Activated T-cell treated with anti-CD3 and anti-CD28 coated beads, Interleukin-2, amount 50 U/mL, for 24 hours (primary cell): Measurements from ENCODE around the gene KIAA1217.

ENCODE experiments used
- DNase-seq: peaks from one replicate; pipeline ENCODE4 v3.0.0-alpha.2; 2020
- H3K27ac Mint-ChIP-seq: 2 replicates; pipeline ENCODE4 v1.8.0; 2020; ENCODE audit warnings: mild to moderate bottlenecking, mixed read lengths
- H3K27me3 Mint-ChIP-seq: 2 replicates; pipeline ENCODE4 v1.8.0; 2020; ENCODE audit warnings: mixed read lengths
- H3K36me3 Mint-ChIP-seq: 2 replicates; pipeline ENCODE4 v1.8.0; 2020; ENCODE audit warnings: low read depth, mixed read lengths
- H3K4me1 Mint-ChIP-seq: 2 replicates; pipeline ENCODE4 v1.8.0; 2020; ENCODE audit warnings: low read depth, mixed read lengths
- H3K4me3 Mint-ChIP-seq: 2 replicates; pipeline ENCODE4 v1.8.0; 2020; ENCODE audit warnings: mild to moderate bottlenecking, moderate library complexity, mixed read lengths
- H3K9me3 Mint-ChIP-seq: 2 replicates; pipeline ENCODE4 v1.8.0; 2020; ENCODE audit warnings: mixed read lengths

Gene KIAA1217

DNA sequence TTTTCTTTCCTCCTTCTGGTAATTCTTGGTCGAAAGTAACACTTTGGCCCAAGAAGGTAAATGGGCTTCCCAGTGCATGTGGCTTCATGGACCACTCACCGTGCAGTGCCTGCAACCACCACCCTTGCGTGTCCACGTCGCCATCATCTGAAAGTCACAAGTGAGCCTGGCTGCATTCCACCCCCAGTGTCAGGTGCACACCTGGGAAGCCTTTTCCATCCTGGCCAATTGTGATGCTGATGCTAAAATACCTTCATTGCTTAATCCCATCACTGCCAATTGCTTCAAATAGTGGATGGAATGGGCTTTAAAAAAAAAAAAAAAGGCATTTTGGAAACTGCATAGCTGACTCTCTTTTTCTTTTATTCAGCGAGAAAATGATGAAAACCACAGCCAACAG lies 285.8 kb downstream of the KIAA1217 start:
- no peak overlapping the region for H3K27ac Mint-ChIP-seq
- no peaks in the 10 kb centered on the region for H3K36me3 Mint-ChIP-seq
- peaks cover 2% of the 10 kb centered on the region for H3K4me1 Mint-ChIP-seq
- no peak for DNase-seq
- H3K27me3 Mint-ChIP-seq = peaks cover 4% of the 10 kb centered on the region
- no peak overlapping the region for H3K4me3 Mint-ChIP-seq
- no peaks in the 10 kb centered on the region for H3K9me3 Mint-ChIP-seq

DNA sequence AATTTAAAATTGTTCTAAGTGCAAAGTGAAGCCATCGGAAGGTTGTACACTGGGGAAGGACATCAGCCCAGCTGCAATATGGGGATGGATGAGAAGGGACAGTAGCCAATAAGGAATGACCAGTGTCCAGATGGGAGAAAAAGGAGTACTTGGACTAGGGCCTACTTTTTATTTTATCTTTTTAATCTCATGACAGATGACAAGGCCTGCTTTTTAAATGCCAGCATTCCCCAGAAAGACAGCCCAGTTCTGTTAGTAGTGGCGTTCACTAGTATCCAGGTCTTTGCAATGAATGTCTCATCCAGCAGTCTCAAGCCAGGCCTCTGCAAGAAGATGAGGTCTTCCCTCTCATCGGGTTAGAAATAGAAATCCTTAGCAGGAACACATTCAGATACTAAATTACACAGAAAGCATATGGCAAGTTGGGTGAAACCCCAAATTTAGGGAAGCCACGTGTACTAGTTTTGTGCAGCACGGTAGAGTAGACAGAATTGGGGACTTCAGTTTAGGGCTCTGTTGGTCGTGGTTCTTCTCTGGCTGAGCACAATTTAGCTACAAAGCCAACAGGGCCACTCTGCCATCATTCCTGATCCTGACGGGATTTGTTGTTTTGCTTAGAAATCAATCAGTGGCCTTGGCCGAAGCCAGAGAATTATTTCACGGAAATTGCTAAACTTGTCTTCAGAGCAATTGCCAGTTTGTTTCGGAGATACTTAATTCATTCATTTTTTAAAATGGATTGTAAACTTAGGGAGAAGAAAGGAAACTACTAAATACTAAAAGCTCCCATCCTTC lies 286.9 kb downstream of the KIAA1217 start:
- Mint-ChIP-seq H3K27me3 (peaks cover 4% of the 10 kb centered on the region), H3K36me3 (no peaks in the 10 kb centered on the region), H3K4me1 (peaks cover 2% of the 10 kb centered on the region), H3K4me3 (no peak overlapping the region), H3K9me3 (no peaks in the 10 kb centered on the region), H3K27ac (no peak overlapping the region)
- DNase-seq = no peak

DNA sequence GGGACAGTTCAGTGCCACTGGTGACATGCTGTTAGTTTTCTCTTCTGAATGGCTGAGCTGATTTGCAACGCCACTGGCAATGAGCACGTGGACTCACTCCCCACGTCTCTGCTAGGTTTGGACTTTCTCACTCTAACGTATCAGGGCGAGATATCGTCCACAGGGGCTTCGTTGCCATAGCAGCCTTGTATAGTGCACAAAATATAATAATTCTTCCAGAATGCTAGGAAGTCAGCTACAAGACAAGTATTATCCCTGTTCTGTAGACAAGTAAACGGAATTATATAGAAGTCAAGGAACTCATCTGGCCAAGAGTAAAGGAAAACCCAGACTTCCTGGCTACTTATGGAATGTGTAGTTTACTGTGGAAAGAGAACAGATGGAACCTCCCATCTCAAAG lies 288.0 kb downstream of the KIAA1217 start:
- Mint-ChIP-seq H3K36me3 (no peaks in the 10 kb centered on the region), H3K27ac (no peak overlapping the region), H3K4me1 (peaks cover 2% of the 10 kb centered on the region), H3K27me3 (peaks cover 4% of the 10 kb centered on the region), H3K9me3 (no peaks in the 10 kb centered on the region), H3K4me3 (no peak overlapping the region)
- no peak for DNase-seq

DNA sequence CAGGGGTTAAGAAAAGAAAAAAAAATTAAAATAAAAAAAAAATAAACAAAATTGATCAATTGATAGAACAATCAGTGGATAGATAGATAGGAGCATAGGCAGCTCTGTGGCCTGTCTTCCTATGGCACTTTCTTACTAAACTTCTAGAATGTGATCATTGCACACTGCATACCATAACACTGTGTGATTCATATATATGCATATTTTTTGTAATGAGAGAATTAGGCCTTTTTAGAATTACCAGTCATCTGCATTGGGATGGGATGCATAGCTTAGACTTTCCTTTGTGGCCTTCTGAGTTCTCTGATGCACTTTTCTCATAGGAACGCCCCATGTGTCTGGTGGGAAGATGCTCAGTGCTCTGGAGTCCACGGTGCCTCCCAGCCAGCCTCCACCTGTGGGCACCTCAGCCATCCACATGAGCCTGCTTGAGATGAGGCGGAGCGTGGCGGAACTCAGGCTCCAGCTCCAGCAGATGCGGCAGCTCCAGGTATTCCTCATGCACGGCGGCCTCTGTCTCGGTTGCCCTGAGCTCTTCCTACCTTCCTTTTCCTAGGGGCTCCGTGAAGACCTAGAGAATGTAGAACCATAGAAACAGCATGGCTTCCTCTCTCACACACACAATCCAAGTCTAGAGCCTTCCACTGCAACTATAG lies 292.2 kb downstream of the KIAA1217 start:
- peaks cover 2% of the 10 kb centered on the region for H3K4me1 Mint-ChIP-seq
- DNase-seq = no peak
- H3K27ac Mint-ChIP-seq = no peak overlapping the region
- H3K36me3 Mint-ChIP-seq = no peaks in the 10 kb centered on the region
- H3K4me3 Mint-ChIP-seq = no peak overlapping the region
- peaks cover 24% of the 10 kb centered on the region for H3K27me3 Mint-ChIP-seq
- no peaks in the 10 kb centered on the region for H3K9me3 Mint-ChIP-seq

DNA sequence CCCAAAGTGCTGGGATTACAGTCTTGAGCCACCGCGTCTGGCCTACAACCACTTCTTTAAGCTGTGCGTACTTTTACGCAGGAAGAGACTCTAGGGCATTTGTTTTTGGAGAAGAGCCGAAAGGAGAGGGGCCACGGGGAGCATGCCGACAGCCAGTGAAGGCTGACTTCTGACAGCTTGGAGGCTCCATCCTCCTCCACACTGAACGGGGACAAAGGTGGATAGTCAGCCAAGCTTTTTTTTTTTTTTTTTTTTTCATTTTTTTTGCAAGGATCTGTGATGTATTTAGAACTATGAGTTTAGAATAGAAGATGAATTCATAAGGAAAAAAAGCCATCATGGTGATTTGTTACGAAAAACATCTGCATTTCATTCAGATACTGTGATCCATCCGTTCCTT lies 293.1 kb downstream of the KIAA1217 start:
- no peak for DNase-seq
- peaks cover 2% of the 10 kb centered on the region for H3K4me1 Mint-ChIP-seq
- peaks cover 28% of the 10 kb centered on the region for H3K27me3 Mint-ChIP-seq
- no peaks in the 10 kb centered on the region for H3K36me3 Mint-ChIP-seq
- no peak overlapping the region for H3K4me3 Mint-ChIP-seq
- no peaks in the 10 kb centered on the region for H3K9me3 Mint-ChIP-seq
- no peak overlapping the region for H3K27ac Mint-ChIP-seq

DNA sequence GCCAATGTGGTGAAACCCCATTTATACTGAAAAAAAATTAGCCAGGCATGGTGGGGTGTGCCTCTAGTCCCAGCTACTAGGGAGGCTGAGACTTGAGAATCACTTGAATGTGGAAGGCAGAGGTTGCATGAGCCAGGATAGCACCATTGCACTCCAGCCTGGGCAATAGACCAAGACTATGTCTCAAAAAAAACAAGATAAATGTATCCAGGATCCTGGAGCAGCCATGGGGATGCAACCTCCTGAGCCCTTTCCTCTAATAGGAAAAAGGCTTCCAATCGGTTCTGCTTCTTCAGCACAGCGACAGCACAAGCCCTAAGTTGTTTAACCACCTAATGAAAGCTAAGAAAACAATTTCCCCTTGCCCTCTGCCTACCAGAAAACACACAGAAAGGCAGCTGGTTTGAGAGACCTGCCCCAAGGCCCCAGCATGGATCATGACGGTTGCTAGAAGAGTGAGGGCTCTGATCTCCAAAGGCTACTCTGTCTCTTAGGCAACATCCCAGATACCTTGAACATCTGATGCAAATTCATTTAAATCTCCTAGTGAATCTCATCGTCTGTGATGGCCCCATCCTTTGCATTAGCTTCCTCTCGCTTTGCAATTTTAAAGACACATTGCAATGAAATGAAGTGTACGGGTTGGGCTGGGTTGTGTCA lies 294.0 kb downstream of the KIAA1217 start:
- H3K27me3 Mint-ChIP-seq = peaks cover 28% of the 10 kb centered on the region
- no peak overlapping the region for H3K27ac Mint-ChIP-seq
- DNase-seq = no peak
- peaks cover 2% of the 10 kb centered on the region for H3K4me1 Mint-ChIP-seq
- no peak overlapping the region for H3K4me3 Mint-ChIP-seq
- no peaks in the 10 kb centered on the region for H3K36me3 Mint-ChIP-seq
- H3K9me3 Mint-ChIP-seq = no peaks in the 10 kb centered on the region

DNA sequence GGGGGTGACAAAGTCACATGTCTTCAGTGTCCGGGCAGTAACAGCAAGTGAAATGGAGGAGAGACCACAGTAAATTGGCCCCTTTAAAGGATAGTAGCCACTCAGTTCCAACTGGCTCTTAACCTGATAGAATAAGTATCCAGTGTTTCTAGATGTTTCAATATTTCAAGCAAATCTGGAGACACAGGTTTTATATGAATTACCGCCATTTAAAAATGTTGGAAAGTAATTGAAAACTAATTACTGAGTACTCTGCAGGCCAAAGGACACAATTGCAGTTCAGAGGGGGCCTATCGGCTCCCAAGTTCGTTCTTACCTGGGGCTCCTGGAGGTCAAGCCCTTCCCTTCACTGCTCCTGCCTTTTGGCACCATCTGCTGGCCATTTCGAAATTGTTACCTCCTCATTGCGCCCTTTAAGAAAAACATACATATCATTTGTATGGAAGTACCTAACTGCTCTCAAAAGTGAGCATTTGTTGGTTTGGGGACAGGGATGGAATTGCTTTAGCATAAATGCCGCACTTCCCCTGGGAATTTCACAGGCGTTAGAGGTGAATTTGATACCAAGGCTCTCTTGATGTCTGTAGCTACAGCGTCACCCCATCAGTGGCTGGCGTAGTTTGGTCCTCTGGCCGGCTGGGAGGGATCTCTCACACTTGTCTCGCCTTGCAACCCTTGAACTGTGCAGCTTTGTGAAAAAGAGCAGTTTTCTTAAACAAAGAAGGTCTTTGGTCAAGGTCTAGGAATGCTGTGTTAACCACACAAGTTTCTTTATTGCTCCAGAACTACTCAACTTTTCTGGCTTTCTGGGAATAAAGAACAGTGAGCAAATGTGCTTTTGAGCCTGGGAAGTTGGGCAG lies 294.8 kb downstream of the KIAA1217 start:
- Mint-ChIP-seq H3K4me3 (no peak overlapping the region), H3K36me3 (no peaks in the 10 kb centered on the region), H3K4me1 (no peaks in the 10 kb centered on the region), H3K27me3 (peaks cover 28% of the 10 kb centered on the region), H3K27ac (no peak overlapping the region), H3K9me3 (no peaks in the 10 kb centered on the region)
- DNase-seq = peak; percentile 34

DNA sequence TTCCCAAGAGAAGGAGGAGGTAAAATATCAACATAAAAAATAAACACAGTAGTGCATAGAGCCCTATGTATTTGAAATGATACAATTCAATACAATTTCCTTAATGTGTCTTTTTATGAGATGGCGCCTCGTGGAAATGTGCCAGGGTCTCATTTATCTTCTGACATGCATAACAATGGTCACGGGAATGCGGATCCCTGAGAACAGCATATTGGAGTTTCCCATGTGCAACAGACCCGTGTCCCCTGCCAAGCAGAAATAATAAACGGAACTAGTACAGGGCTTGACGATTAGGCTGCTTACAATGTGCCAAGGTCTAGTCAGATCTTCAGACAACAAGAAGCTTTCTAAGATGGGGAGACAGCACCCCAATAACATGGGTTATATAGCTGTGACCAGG lies 296.8 kb downstream of the KIAA1217 start:
- Mint-ChIP-seq H3K4me1 (no peaks in the 10 kb centered on the region), H3K27me3 (peaks cover 39% of the 10 kb centered on the region), H3K27ac (no peak overlapping the region), H3K4me3 (no peak overlapping the region), H3K9me3 (no peaks in the 10 kb centered on the region), H3K36me3 (no peaks in the 10 kb centered on the region)
- DNase-seq = no peak

DNA sequence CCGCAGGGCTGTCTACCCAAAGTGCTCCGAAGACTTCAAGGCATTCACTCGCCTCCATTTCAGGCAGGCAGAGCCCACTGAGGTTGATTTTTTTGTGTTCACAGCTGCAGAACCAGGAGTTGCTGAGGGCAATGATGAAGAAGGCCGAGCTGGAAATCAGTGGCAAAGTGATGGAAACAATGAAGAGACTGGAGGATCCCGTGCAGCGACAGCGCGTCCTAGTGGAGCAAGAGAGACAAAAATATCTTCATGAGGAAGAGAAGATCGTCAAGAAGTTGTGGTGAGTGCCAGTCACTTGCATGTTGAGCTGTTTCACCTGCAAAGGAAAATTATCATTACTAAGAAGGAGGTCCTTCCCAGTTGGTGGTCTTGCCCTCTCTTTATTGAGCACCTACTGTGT lies 304.2 kb downstream of the KIAA1217 start:
- no peak for DNase-seq

DNA sequence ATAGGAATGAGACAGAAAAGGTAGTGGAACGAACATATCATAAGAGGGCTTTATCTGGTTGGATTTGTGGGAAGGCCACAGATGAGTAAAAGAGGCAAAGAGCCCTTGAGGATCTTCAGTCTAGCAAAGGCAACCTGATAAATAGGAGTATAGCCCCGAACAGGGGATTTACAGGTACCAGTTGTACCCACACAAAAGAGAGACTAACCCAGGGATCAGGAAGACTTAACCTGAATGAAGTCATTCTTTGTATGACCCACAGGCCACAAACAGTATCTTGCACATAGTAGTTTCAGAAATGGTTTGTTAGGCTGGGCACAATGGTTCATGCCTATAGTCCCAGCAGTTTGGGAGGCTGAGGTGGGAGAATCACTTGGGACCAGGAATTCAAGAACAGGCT lies 306.5 kb downstream of the KIAA1217 start:
- Mint-ChIP-seq H3K27ac (no peak overlapping the region), H3K4me1 (peaks cover 15% of the 10 kb centered on the region), H3K27me3 (peaks cover 19% of the 10 kb centered on the region), H3K4me3 (no peak overlapping the region), H3K36me3 (no peaks in the 10 kb centered on the region), H3K9me3 (no peaks in the 10 kb centered on the region)
- DNase-seq = no peak

More for the DNA sequence above, 304.2 kb downstream of the KIAA1217 start:
- Mint-ChIP-seq H3K27ac (no peak overlapping the region), H3K9me3 (no peaks in the 10 kb centered on the region), H3K4me3 (no peak overlapping the region), H3K27me3 (peaks cover 12% of the 10 kb centered on the region), H3K36me3 (no peaks in the 10 kb centered on the region), H3K4me1 (no peaks in the 10 kb centered on the region)

DNA sequence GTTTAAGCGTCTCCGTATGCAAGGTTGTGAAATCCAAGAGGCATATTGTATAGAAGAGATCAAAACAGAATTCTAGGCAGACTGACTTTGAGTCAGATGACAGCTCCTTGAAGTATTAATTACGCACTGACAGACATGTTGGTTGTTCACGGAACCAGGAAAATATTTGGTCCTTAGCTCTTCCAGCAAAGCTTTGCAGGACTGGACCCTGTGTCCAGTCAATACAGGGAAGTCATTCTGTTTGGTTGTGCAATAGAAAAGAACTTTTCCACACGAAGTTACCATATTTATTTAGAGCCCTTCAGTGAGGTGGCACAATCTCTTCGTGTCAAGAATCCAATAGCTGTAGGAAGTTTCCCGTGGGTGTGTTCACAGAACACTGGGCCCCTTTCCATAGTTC lies 309.5 kb downstream of the KIAA1217 start:
- H3K27me3 Mint-ChIP-seq = peaks cover 15% of the 10 kb centered on the region
- peaks cover 15% of the 10 kb centered on the region for H3K4me1 Mint-ChIP-seq
- H3K27ac Mint-ChIP-seq = no peak overlapping the region
- H3K4me3 Mint-ChIP-seq = no peak overlapping the region
- DNase-seq = no peak
- no peaks in the 10 kb centered on the region for H3K9me3 Mint-ChIP-seq
- H3K36me3 Mint-ChIP-seq = no peaks in the 10 kb centered on the region

DNA sequence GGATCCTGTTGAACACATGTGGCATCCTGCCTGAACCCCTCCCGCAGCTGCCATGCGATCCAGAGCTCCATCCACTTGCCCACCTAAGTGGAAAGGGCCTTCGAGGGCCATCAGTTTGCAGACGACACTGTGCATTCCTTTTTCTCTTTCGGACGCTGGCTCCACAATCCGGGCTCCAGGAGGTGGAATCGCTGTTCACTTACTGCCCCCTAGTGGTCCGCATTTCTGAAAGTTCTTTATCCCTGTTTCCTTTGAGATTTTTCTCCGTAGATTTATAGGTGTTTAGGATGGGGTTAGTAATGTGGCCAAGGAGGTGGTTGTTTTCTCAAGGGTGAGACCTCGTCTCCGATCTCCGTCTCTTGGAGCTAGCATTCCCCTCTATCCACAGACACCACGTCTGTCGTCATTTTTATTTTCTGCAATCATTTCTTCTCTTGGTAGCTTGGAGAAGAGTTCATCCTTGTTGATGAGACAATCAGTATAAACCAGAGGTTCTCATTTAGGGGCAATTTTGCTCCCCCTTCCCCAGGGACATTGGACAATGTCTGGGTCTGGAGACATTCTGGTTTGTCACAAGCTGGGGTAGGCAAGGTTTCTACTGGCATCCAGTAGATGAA lies 310.2 kb downstream of the KIAA1217 start:
- Mint-ChIP-seq H3K4me3 (no peak overlapping the region), H3K36me3 (no peaks in the 10 kb centered on the region), H3K27me3 (peaks cover 15% of the 10 kb centered on the region), H3K27ac (no peak overlapping the region), H3K9me3 (no peaks in the 10 kb centered on the region), H3K4me1 (peaks cover 15% of the 10 kb centered on the region)
- DNase-seq = peak; percentile 36

DNA sequence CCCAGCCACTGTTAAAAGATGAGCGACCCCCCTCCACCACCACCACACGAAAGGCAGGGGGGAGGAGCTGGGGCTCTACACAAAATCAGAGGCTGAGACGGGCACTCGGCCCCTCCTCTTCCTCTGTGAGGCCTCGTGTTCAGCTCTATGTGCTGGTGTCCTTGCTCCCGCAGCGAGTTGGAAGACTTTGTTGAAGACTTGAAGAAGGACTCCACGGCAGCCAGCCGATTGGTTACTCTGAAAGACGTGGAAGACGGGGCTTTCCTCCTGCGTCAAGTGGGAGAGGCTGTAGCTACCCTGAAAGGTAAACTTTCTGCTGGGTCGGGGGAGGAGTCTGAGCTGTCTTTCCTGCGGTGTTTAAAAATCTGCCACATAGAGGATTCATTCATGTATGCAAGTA lies 311.0 kb downstream of the KIAA1217 start:
- peaks cover 15% of the 10 kb centered on the region for H3K27me3 Mint-ChIP-seq
- H3K9me3 Mint-ChIP-seq = no peaks in the 10 kb centered on the region
- no peak overlapping the region for H3K27ac Mint-ChIP-seq
- H3K4me1 Mint-ChIP-seq = peaks cover 15% of the 10 kb centered on the region
- peak; percentile 39 for DNase-seq
- no peaks in the 10 kb centered on the region for H3K36me3 Mint-ChIP-seq
- H3K4me3 Mint-ChIP-seq = peak overlapping the region; percentile 20

DNA sequence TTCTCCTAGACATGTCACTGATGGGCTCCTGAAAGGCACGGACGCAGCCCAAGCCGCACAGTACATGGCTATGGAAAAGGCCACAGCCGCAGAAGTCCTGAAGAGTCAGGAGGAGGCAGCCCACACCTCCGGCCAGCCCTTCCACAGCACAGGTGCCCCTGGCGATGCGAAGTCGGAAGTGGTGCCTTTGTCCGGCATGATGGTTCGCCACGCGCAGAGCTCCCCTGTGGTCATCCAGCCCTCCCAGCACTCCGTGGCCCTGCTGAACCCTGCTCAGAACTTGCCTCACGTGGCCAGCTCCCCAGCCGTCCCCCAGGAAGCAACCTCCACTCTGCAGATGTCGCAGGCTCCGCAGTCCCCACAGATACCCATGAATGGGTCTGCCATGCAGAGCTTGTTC lies 315.4 kb downstream of the KIAA1217 start:
- Mint-ChIP-seq H3K27me3 (peaks cover 8% of the 10 kb centered on the region), H3K4me1 (peaks cover 10% of the 10 kb centered on the region), H3K4me3 (no peak overlapping the region), H3K9me3 (no peaks in the 10 kb centered on the region), H3K27ac (no peak overlapping the region), H3K36me3 (no peaks in the 10 kb centered on the region)
- DNase-seq = no peak
